Neural cell (in vitro differentiated cells): Measurements from ENCODE around the gene SAMD4B. TPM values are rescaled to one million over a fixed set of nuclear protein-coding genes. Genes with fewer than 3 reads are reported as not detected.

ENCODE experiments used
- H2AFZ ChIP-seq: fragments of 200-600, 300-800 bp; sonication (generic), shearing (Covaris generic); 2 replicates; pipeline ENCODE4 v1.6.0; 2014; ENCODE audit warnings: low read depth, mild to moderate bottlenecking, antibody characterized with exemption, low read length, moderate library complexity
- H3F3A ChIP-seq: fragments of 200-600 bp; shearing (Covaris generic); 2 replicates; pipeline ENCODE4 v1.6.1; 2016; ENCODE audit warnings: mild to moderate bottlenecking, moderate library complexity, mixed read lengths, antibody characterized with exemption, low read length; ENCODE audit not compliant: insufficient read depth, poor library complexity, severe bottlenecking
- H3K27ac ChIP-seq: fragments of 200-600, 300-800 bp; sonication (generic), shearing (Covaris generic); 2 replicates; pipeline ENCODE4 v1.5.1; 2014; ENCODE audit warnings: mild to moderate bottlenecking, low read length, moderate library complexity
- H3K27me3 ChIP-seq: fragments of 300-800, 200-600 bp; sonication (generic), shearing (Covaris generic); 2 replicates; pipeline ENCODE4 v1.6.0; 2014; ENCODE audit warnings: mild to moderate bottlenecking, low read depth, low read length, moderate library complexity; ENCODE audit not compliant: insufficient read depth
- H3K36me3 ChIP-seq: fragments of 300-800, 200-600 bp; sonication (generic), shearing (Covaris generic); 2 replicates; pipeline ENCODE4 v1.5.1; 2014; ENCODE audit warnings: mild to moderate bottlenecking, antibody characterized with exemption, low read length, moderate library complexity; ENCODE audit not compliant: insufficient read depth
- H3K4me2 ChIP-seq: fragments of 300-800, 200-600 bp; sonication (generic), shearing (Covaris generic); 2 replicates; pipeline ENCODE4 v1.6.0; 2014; ENCODE audit warnings: mild to moderate bottlenecking, low read length
- H3K4me3 ChIP-seq: fragments of 300-800, 200-600 bp; sonication (generic), shearing (Covaris generic); 2 replicates; pipeline ENCODE4 v1.5.1; 2014; ENCODE audit warnings: mild to moderate bottlenecking, low read length, moderate library complexity
- H3K79me2 ChIP-seq: fragments of 200-600 bp; shearing (Covaris generic); replicated peaks from 2 replicates; pipeline ENCODE4 v1.6.0; 2014; ENCODE audit warnings: mild to moderate bottlenecking, low read length, moderate library complexity; ENCODE audit not compliant: insufficient read depth
- H3K9ac ChIP-seq: fragments of 300-800, 200-600 bp; sonication (generic), shearing (Covaris generic); 2 replicates; pipeline ENCODE4 v1.6.1; 2016; ENCODE audit warnings: mild to moderate bottlenecking, low read length, mixed read lengths
- H3K9me2 ChIP-seq: fragments of 200-600 bp; shearing (Covaris generic); 2 replicates; pipeline ENCODE4 v1.6.1; 2016; ENCODE audit warnings: mild to moderate bottlenecking, low read length, mixed read lengths; ENCODE audit not compliant: insufficient read depth
- H3K9me3 ChIP-seq: fragments of 200-600, 300-800 bp; sonication (generic), shearing (Covaris generic); 2 replicates; pipeline ENCODE4 v1.6.1; 2016; ENCODE audit warnings: mild to moderate bottlenecking, mixed run types, low read length, moderate library complexity, mixed read lengths
- H4K20me1 ChIP-seq: fragments of 200-600 bp; shearing (Covaris generic); 2 replicates; pipeline ENCODE4 v1.6.1; 2016; ENCODE audit warnings: mild to moderate bottlenecking, mixed run types; ENCODE audit not compliant: insufficient read depth
- EP300 ChIP-seq: fragments of 450-650 bp; conservative IDR thresholded peaks from 2 replicates; pipeline ENCODE4 v1.6.1; 2014; ENCODE audit warnings: antibody characterized with exemption, mild to moderate bottlenecking, moderate library complexity; ENCODE audit not compliant: poor library complexity, severe bottlenecking
- EZH2 ChIP-seq: fragments of 200-600, 300-800 bp; shearing (Covaris generic), sonication (generic); IDR thresholded peaks from 2 replicates; pipeline ENCODE4 v1.6.1; 2014; ENCODE audit warnings: antibody characterized with exemption, low read length, borderline replicate concordance, mild to moderate bottlenecking; ENCODE audit not compliant: insufficient read depth, poor library complexity, severe bottlenecking
- MXI1 ChIP-seq: fragments of 450-650 bp; conservative IDR thresholded peaks from 2 replicates; pipeline ENCODE4 v1.6.1; 2014; ENCODE audit warnings: antibody characterized with exemption, mild to moderate bottlenecking; ENCODE audit not compliant: poor library complexity, severe bottlenecking
- POLR2AphosphoS5 ChIP-seq: IDR thresholded peaks from 2 replicates; pipeline ENCODE4 v1.6.1; 2012
- RAD21 ChIP-seq: fragments of 450-650 bp; conservative IDR thresholded peaks from 2 replicates; pipeline ENCODE4 v1.6.1; 2014; ENCODE audit warnings: antibody characterized with exemption, mild to moderate bottlenecking, moderate library complexity
- SMC3 ChIP-seq: fragments of 450-650 bp; conservative IDR thresholded peaks from 2 replicates; pipeline ENCODE4 v1.6.1; 2014; ENCODE audit warnings: antibody characterized with exemption, mild to moderate bottlenecking, moderate library complexity; ENCODE audit not compliant: poor library complexity
- TAF1 ChIP-seq: IDR thresholded peaks from 2 replicates; pipeline ENCODE4 v1.6.1; 2012; ENCODE audit warnings: low read depth
- polyA plus RNA-seq: library from polyadenylated mRNA; depleted of rRNA; stranded (reverse); fragments of >200 nt; gene quantifications from 2 replicates; pipeline ENCODE4 v1.2.3, GENCODE V29; 2014
- TF ChIP-seq, protein P1 (sequence below): fragments of 450-650 bp; IDR thresholded peaks from 2 replicates; pipeline ENCODE4 v1.5.1; 2014; ENCODE audit warnings: antibody characterized with exemption, mild to moderate bottlenecking, moderate library complexity; ENCODE audit not compliant: poor library complexity, severe bottlenecking
- TF ChIP-seq, protein P2 (sequence below): IDR thresholded peaks from 2 replicates; pipeline ENCODE4 v1.6.1; 2012; ENCODE audit warnings: borderline replicate concordance

The SAMD4B gene
- polyA plus RNA-seq, 1 donor from 2014 or later, result 19.3 TPM

DNA sequence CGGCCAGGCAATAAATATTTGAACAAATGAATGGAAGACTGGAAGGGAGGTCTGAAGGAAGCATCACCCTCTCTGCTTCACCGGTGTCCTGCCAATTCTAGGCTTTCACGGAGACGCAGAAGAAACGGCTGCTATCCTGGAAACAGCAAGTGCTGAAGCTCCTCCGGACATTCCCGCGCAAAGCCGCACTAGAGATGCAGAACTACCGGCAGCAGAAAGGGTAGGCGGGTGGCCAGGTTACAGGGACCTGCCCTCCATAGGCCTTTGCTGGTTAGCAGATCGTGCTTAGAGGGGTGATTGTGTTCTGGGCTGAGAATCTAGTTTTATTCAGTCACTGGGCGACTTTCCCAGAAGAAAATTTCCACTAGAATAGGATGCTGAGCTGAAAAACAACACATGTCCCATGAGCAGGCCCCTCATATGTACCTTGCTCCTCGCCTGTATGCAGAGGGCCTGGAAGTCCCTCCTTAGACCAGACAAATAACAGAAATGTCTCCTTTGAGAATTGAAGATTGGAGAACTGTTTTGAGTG, 37.7 kb downstream of the SAMD4B start:
- TF ChIP-seq RAD21, result no peak
- TF ChIP-seq SMC3, result no peak
- no peak for TF ChIP-seq MXI1
- TF ChIP-seq, protein P1, sequence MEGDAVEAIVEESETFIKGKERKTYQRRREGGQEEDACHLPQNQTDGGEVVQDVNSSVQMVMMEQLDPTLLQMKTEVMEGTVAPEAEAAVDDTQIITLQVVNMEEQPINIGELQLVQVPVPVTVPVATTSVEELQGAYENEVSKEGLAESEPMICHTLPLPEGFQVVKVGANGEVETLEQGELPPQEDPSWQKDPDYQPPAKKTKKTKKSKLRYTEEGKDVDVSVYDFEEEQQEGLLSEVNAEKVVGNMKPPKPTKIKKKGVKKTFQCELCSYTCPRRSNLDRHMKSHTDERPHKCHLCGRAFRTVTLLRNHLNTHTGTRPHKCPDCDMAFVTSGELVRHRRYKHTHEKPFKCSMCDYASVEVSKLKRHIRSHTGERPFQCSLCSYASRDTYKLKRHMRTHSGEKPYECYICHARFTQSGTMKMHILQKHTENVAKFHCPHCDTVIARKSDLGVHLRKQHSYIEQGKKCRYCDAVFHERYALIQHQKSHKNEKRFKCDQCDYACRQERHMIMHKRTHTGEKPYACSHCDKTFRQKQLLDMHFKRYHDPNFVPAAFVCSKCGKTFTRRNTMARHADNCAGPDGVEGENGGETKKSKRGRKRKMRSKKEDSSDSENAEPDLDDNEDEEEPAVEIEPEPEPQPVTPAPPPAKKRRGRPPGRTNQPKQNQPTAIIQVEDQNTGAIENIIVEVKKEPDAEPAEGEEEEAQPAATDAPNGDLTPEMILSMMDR, result no peak
- no peak for TF ChIP-seq POLR2AphosphoS5
- TF ChIP-seq EZH2, result no peak
- no peak for TF ChIP-seq TAF1
- no peaks in the 10 kb centered on the region for H3K9me2 ChIP-seq
- no peak overlapping the region for H2AFZ ChIP-seq
- H3K4me2 ChIP-seq, result no peak overlapping the region
- no peaks in the 10 kb centered on the region for H3K79me2 ChIP-seq
- no peak overlapping the region for H3K4me3 ChIP-seq
- H3K9me3 ChIP-seq, result no peaks in the 10 kb centered on the region
- H3K36me3 ChIP-seq, result no peaks in the 10 kb centered on the region
- H3K9ac ChIP-seq, result no peak overlapping the region
- H3K27ac ChIP-seq, result no peak overlapping the region
- H3K27me3 ChIP-seq, result no peaks in the 10 kb centered on the region
- no peaks in the 10 kb centered on the region for H3F3A ChIP-seq
- no peaks in the 10 kb centered on the region for H4K20me1 ChIP-seq

DNA sequence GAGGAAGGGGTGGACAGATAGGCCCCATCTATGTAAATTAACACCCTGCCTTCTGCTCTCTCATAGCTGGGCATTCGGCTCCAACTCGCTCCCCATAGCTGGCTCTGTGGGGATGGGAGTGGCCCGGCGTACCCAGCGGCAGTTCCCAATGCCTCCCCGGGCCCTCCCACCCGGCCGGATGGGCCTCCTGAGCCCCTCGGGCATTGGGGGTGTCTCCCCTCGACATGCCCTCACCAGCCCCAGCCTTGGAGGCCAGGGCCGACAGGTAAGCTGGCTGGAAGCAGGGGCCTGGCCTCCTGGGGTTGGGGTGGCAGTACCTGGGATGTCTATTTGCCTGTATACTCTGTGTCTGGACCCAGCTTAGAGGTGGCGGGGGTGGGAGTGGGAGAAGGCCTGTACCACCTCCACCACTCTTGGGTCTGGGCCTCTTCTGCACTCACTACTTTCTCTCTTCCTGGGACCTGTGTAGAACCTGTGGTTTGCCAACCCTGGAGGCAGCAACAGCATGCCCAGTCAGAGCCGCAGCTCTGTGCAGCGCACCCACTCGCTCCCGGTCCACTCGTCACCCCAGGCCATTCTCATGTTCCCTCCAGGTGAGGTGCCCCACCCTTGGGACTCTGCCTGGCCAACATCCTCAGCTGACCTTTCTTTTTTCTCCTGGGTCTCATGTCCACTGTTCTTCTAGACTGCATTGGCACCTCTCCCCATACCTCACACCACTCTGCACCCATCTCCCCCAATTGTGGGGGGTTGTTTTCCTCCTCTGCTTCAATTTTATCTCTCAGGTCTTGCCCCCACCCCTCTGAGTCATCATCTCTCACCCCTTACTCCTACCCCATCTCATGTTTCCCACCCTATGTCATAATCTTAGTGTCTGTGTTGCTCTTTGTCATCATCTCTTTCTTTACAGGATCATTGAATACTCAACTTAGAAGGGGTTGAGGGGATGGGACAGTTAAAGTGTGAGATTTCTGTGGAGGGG, 38.6 kb downstream of the SAMD4B start:
- Histone ChIP-seq H3K4me2 (no peak overlapping the region), H4K20me1 (no peaks in the 10 kb centered on the region), H3K9me3 (no peaks in the 10 kb centered on the region), H2AFZ (no peak overlapping the region), H3K27ac (no peak overlapping the region), H3K79me2 (no peaks in the 10 kb centered on the region), H3K27me3 (no peaks in the 10 kb centered on the region), H3K9me2 (no peaks in the 10 kb centered on the region), H3K36me3 (no peaks in the 10 kb centered on the region), H3K9ac (no peak overlapping the region), H3F3A (no peaks in the 10 kb centered on the region), H3K4me3 (no peak overlapping the region)
- TF ChIP-seq POLR2AphosphoS5, result no peak
- no peak for TF ChIP-seq EZH2
- TF ChIP-seq RAD21, result no peak
- no peak for TF ChIP-seq SMC3
- no peak for TF ChIP-seq TAF1
- TF ChIP-seq, protein P2, sequence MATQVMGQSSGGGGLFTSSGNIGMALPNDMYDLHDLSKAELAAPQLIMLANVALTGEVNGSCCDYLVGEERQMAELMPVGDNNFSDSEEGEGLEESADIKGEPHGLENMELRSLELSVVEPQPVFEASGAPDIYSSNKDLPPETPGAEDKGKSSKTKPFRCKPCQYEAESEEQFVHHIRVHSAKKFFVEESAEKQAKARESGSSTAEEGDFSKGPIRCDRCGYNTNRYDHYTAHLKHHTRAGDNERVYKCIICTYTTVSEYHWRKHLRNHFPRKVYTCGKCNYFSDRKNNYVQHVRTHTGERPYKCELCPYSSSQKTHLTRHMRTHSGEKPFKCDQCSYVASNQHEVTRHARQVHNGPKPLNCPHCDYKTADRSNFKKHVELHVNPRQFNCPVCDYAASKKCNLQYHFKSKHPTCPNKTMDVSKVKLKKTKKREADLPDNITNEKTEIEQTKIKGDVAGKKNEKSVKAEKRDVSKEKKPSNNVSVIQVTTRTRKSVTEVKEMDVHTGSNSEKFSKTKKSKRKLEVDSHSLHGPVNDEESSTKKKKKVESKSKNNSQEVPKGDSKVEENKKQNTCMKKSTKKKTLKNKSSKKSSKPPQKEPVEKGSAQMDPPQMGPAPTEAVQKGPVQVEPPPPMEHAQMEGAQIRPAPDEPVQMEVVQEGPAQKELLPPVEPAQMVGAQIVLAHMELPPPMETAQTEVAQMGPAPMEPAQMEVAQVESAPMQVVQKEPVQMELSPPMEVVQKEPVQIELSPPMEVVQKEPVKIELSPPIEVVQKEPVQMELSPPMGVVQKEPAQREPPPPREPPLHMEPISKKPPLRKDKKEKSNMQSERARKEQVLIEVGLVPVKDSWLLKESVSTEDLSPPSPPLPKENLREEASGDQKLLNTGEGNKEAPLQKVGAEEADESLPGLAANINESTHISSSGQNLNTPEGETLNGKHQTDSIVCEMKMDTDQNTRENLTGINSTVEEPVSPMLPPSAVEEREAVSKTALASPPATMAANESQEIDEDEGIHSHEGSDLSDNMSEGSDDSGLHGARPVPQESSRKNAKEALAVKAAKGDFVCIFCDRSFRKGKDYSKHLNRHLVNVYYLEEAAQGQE, result no peak
- TF ChIP-seq, protein P1, result no peak
- no peak for TF ChIP-seq EP300
- TF ChIP-seq MXI1, result no peak
